HFFc6 (cell line): ENCODE results near the gene DHX34. TPM values are rescaled to one million over a fixed set of nuclear protein-coding genes. Genes with fewer than 3 reads are reported as not detected.

Experiments
- DNase-seq: peaks from one replicate; pipeline ENCODE4 v3.0.0-alpha.2; 2018
- H3K27ac Mint-ChIP-seq: 2 replicates; pipeline ENCODE4 v1.8.0; 2020; ENCODE audit warnings: mild to moderate bottlenecking, mixed read lengths
- H3K27me3 Mint-ChIP-seq: 2 replicates; pipeline ENCODE4 v1.8.0; 2021; ENCODE audit warnings: mild to moderate bottlenecking, moderate library complexity, mixed read lengths; ENCODE audit not compliant: insufficient read depth
- H3K36me3 Mint-ChIP-seq: 2 replicates; pipeline ENCODE4 v1.8.0; 2021; ENCODE audit warnings: low read depth, mixed read lengths
- H3K4me1 Mint-ChIP-seq: 2 replicates; pipeline ENCODE4 v1.8.0; 2020; ENCODE audit warnings: low read depth, mixed read lengths
- H3K4me3 Mint-ChIP-seq: 2 replicates; pipeline ENCODE4 v1.8.0; 2020; ENCODE audit warnings: mild to moderate bottlenecking, moderate library complexity, mixed read lengths
- H3K9me3 Mint-ChIP-seq: 2 replicates; pipeline ENCODE4 v1.8.0; 2020; ENCODE audit warnings: mild to moderate bottlenecking, mixed read lengths
- total RNA-seq, 6 experiments: library from RNA; stranded (reverse); fragmentation: NEBNext Ultra II Directional; extraction: Animal tissue kit (Norgen Biotek cat#: 25700); gene quantifications; 2 replicates in 1 of 6; 3 replicates in 5 of 6; pipeline ENCODE4 v1.2.3, GENCODE V29; 2021
- TF ChIP-seq, protein P1 (sequence below): fragments of 200-600 bp; sonication (generic); IDR thresholded peaks from 2 replicates; pipeline ENCODE4 v1.5.0; 2021; ENCODE audit warnings: antibody characterized with exemption, mild to moderate bottlenecking

Gene DHX34
- total RNA-seq, 6 experiments from 2014 or later = 11.8 to 14.4 (median 12.6) TPM

DNA sequence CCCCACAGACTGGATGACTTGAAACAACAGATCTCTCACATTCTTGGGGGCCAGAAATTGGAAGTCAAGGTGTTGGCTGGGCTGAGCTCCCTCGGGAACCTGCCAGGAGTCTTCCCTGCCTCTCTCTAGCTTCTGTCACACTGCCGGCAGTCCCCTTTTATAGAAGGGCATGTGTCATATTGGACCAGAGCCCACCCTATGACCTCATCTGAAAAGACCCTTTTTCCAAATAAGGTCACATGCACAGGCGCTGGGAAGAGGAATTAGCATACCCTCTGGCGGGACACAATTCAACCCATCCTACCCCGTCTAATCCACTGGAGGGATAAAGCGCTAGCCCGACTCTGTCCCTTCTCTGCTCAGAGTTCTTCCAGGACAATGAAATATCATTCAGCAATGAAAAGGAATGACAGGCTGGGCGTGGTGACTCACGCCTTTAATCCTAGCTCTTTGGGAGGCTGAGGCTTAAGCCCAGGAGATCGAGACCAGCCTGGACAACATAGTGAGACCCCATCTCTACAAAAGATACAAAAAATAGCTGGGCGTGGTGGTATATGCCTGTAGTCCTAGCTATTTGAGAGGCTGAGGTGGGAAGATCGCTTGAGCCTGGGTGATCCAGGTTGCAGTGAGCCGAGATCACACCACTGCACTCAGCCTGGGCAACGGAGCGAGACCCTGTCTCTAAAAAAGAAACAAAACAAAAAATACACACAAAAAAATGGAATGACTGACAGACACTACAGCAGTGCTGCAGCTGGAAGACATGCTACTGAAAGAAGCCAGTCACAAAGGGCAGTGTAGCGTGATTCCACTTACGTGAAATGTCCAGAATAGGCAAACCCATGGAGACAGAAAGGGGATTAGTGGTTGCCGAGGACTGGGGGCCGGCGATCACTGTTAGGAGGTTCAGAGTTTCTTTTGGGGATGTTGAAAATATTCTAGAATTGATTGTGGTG is 41.7 kb downstream of the DHX34 start:
- Mint-ChIP-seq H3K27ac (no peak overlapping the region), H3K4me3 (no peak overlapping the region), H3K36me3 (no peaks in the 10 kb centered on the region), H3K9me3 (no peaks in the 10 kb centered on the region), H3K4me1 (peaks cover 5% of the 10 kb centered on the region), H3K27me3 (peaks cover 23% of the 10 kb centered on the region)
- TF ChIP-seq, protein P1, sequence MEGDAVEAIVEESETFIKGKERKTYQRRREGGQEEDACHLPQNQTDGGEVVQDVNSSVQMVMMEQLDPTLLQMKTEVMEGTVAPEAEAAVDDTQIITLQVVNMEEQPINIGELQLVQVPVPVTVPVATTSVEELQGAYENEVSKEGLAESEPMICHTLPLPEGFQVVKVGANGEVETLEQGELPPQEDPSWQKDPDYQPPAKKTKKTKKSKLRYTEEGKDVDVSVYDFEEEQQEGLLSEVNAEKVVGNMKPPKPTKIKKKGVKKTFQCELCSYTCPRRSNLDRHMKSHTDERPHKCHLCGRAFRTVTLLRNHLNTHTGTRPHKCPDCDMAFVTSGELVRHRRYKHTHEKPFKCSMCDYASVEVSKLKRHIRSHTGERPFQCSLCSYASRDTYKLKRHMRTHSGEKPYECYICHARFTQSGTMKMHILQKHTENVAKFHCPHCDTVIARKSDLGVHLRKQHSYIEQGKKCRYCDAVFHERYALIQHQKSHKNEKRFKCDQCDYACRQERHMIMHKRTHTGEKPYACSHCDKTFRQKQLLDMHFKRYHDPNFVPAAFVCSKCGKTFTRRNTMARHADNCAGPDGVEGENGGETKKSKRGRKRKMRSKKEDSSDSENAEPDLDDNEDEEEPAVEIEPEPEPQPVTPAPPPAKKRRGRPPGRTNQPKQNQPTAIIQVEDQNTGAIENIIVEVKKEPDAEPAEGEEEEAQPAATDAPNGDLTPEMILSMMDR = no peak
- DNase-seq = no peak

DNA sequence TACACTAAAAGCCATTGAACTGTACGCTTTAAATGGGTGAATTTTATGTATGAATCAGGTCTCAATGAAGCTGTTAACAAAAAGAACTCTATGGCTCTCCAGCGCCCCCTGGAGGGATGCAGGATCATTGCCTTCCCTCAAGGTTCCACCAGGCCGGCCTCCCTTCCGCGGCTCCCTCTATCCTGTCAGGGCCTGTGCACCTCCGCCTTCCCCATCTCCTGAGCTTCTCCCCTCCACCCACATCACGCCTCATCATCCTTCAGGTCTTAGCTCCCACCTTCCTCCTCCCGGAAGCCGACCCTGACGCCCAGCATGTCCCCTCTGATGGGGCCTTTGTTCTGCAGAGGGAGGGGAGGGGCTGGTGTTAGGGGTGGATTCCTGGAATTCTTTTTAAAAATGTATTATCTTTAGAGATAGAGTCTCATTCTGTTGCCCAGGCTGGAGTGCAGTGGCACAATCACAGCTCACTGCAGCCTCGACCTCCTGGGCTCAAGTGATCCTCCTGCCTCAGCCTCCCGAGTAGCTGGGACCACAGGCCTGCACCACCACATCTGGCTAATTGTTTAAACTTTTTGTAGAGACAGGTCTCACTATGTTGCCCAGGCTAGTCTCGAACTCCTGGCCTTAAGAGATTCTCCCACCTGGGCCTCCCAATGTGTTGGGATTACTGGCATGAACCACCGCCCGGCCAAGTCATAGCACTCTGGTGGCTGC is 42.6 kb downstream of the DHX34 start:
- no peak overlapping the region for H3K4me3 Mint-ChIP-seq
- H3K36me3 Mint-ChIP-seq = no peaks in the 10 kb centered on the region
- TF ChIP-seq, protein P1 = peak; percentile 95
- peaks cover 5% of the 10 kb centered on the region for H3K4me1 Mint-ChIP-seq
- peak; percentile 51 for DNase-seq
- peaks cover 28% of the 10 kb centered on the region for H3K27me3 Mint-ChIP-seq
- no peaks in the 10 kb centered on the region for H3K9me3 Mint-ChIP-seq
- H3K27ac Mint-ChIP-seq = no peak overlapping the region

DNA sequence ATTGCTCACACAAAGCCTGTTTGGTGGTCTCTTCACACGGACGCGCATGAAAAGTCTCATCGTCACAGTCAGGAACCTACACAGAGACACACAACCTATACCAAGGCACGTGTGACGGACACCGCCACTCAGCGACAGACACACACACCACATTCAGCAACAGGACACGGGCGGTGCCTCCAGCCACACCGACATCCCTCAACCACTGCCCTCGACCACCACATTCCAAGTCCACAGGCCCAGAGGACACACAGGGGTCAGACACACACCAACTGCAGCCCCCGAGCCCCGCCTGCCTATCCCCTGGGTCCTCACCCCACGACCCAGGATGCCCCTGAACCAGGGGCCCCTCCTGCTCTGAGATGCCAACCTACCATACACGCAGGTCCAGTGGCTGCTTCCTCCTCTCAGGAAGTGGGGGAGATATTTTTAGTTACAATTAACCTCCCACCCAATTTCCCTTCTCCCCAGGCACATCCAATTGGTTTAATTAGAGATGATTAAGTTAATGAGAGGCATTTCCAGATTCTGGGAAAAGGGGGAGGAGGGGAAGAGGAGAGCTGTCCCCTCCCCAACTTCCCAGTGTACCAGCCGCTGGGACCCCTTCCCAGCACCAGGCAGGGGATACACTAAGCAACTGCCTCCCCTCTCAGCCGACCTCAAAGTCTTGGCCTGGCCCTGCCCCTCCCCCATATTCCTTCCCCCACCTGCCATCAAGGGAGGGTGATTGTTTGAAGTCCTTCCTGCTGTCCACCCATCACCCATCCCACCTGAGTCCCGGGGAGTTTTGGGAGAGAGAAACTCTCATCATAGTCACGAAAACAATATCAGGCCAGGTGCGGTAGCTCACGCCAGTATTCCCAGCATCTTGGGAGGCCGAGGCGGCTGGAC is 49.8 kb downstream of the DHX34 start:
- Mint-ChIP-seq H3K36me3 (no peaks in the 10 kb centered on the region), H3K4me3 (no peak overlapping the region), H3K27ac (no peak overlapping the region), H3K9me3 (no peaks in the 10 kb centered on the region), H3K27me3 (peaks cover 26% of the 10 kb centered on the region), H3K4me1 (no peaks in the 10 kb centered on the region)
- no peak for DNase-seq
- TF ChIP-seq, protein P1 = no peak

DNA sequence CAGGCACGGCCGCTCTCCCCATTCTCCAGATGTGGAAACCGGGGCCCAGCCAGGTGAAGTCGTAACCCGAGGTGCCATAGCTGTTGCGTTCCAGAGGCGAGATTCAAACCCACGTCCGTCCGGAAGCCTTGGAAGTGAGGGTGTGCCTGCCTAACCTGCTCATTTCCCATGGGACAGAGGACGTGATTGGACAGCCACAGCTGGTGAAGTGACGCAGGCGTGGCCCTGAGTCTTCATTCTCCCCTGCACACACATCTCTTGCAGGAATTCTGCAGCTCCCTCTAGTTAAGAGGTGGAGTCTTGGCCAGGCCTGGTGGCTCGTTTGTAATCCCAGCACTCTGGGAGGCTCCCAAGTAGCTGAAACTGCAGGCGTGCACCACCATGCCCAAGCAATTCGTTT is 53.4 kb downstream of the DHX34 start:
- Mint-ChIP-seq H3K9me3 (no peaks in the 10 kb centered on the region), H3K27me3 (peaks cover 9% of the 10 kb centered on the region)
- DNase-seq = no peak

More for the DNA sequence above, 53.4 kb downstream of the DHX34 start:
- TF ChIP-seq, protein P1 = no peak
- peaks cover 11% of the 10 kb centered on the region for H3K36me3 Mint-ChIP-seq
- no peak overlapping the region for H3K4me3 Mint-ChIP-seq
- H3K4me1 Mint-ChIP-seq = no peaks in the 10 kb centered on the region
- H3K27ac Mint-ChIP-seq = no peak overlapping the region
